ENCODE measurements around the gene TCTN3.

GRCh38 chr10:95635319-95635733 is 58.4 kb downstream of the TCTN3 start:
- TF ChIP-seq CTCF (IDR thresholded peaks at IDR 0.05), result no peak
- no peak for TF ChIP-seq POLR2A (IDR thresholded peaks at IDR 0.05)
